Measurements from ENCODE around the gene MAP4K3. TPM values are rescaled to one million over a fixed set of nuclear protein-coding genes. Genes with fewer than 3 reads are reported as not detected.

Gene MAP4K3
- total and polyA plus RNA-seq, 8 donors = 13.5 to 166 (median 87.2) TPM

DNA sequence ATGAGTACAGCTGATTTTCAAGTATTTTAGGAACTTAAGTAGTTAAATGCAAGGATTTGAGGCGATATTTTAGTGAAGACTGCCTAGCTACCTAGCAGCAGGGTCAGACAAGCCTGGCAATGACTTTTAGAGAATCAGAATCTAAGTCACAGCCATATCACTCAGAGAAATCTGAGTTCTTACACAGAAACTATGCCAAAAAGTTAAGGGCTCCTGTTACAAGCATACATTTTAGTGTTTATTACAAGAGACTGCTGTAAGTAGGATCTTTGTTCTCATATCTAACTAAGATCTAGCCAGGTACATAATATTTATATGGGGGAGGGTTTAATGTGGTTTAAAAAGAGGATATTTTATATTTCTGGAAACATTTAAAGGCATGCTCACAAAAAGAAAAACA is 37.5 kb downstream of the MAP4K3 start:
- Histone ChIP-seq H3K4me3 (no peak overlapping the region), H3K9me3 (no peaks in the 10 kb centered on the region), H3K27ac (peak overlapping the region in 4 of 5 donors; percentile 5 to 48 (median 44)), H3K36me3 (no peaks in the 10 kb centered on the region), H3K27me3 (no peaks in the 10 kb centered on the region), H3K4me1 (peaks cover 29 to 93% (median 63%) of the 10 kb centered on the region in 4 donors)
- TF ChIP-seq, protein P1, sequence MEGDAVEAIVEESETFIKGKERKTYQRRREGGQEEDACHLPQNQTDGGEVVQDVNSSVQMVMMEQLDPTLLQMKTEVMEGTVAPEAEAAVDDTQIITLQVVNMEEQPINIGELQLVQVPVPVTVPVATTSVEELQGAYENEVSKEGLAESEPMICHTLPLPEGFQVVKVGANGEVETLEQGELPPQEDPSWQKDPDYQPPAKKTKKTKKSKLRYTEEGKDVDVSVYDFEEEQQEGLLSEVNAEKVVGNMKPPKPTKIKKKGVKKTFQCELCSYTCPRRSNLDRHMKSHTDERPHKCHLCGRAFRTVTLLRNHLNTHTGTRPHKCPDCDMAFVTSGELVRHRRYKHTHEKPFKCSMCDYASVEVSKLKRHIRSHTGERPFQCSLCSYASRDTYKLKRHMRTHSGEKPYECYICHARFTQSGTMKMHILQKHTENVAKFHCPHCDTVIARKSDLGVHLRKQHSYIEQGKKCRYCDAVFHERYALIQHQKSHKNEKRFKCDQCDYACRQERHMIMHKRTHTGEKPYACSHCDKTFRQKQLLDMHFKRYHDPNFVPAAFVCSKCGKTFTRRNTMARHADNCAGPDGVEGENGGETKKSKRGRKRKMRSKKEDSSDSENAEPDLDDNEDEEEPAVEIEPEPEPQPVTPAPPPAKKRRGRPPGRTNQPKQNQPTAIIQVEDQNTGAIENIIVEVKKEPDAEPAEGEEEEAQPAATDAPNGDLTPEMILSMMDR (IDR thresholded peaks at IDR 0.05) = no peak
- TF ChIP-seq POLR2A (IDR thresholded peaks at IDR 0.05) (no peak), EP300 (IDR thresholded peaks at IDR 0.05) (no peak), POLR2AphosphoS5 (IDR thresholded peaks at IDR 0.05) (no peak)
- WGBS, 5 donors = 24 to 60% (median 35%) methylated on average over 1 of the region's 1 CpG
- DNase-seq = no peak
- intact Hi-C loops (cut with DNase I; ENCODE audit: low total_unique reads) = no loop called here

DNA sequence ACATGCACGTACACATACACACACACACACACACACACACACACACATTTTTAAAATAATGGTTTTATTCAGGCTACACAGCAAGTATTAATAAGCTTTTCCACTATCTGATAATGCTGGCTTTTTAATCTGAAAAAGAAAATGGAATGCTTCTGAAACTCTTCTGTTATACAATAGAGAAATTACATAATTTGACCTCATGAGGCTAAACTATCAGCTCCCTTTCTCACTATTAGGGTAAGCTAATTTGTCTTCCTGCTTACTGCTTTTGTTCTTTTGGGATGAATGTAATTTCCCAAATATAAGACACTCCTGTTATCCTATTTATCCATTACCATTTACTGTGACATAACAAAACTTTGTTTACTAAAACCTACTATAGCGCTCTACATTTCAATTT is 41.8 kb downstream of the MAP4K3 start:
- 64 to 84% (median 78%) methylated on average over 2 of the region's 2 CpGs for WGBS, 5 donors
- Histone ChIP-seq H3K4me1 (peaks cover 15 to 83% (median 50%) of the 10 kb centered on the region in 4 donors), H3K36me3 (no peaks in the 10 kb centered on the region), H3K4me3 (no peak overlapping the region), H3K9me3 (no peaks in the 10 kb centered on the region), H3K27me3 (no peaks in the 10 kb centered on the region), H3K27ac (no peak overlapping the region)
- TF ChIP-seq, protein P1 (IDR thresholded peaks at IDR 0.05) = no peak
- TF ChIP-seq POLR2AphosphoS5 (IDR thresholded peaks at IDR 0.05) (no peak), EP300 (IDR thresholded peaks at IDR 0.05) (no peak), POLR2A (IDR thresholded peaks at IDR 0.05) (no peak)
- DNase-seq = no peak
- intact Hi-C loops (cut with DNase I; ENCODE audit: low total_unique reads) = no loop called here

- no peaks in the 10 kb centered on the region for H3K27me3 ChIP-seq
- TF ChIP-seq POLR2AphosphoS5 (IDR thresholded peaks at IDR 0.05) = no peak
- TF ChIP-seq, protein P1 (IDR thresholded peaks at IDR 0.05) = no peak
- TF ChIP-seq POLR2A (IDR thresholded peaks at IDR 0.05) = no peak
- no peak for TF ChIP-seq EP300 (IDR thresholded peaks at IDR 0.05)
- H3K36me3 ChIP-seq = no peaks in the 10 kb centered on the region
- intact Hi-C loops (cut with DNase I; ENCODE audit: low total_unique reads) = no loop called here
- H3K9me3 ChIP-seq = no peaks in the 10 kb centered on the region
- DNase-seq = no peak
- 44 to 72% (median 47%) methylated on average over 5 of the region's 5 CpGs for WGBS, 5 donors
- H3K27ac ChIP-seq = peak overlapping the region in 2 of 5 donors; percentile 5 to 13
- peaks cover 12 to 81% (median 47%) of the 10 kb centered on the region in 4 donors for H3K4me1 ChIP-seq
- no peak overlapping the region for H3K4me3 ChIP-seq
These were observed 42.5 kb downstream of the MAP4K3 start for GRCh38 chr2:39394516-39394961.

- Histone ChIP-seq H3K4me1 (peaks cover 6 to 81% (median 45%) of the 10 kb centered on the region in 4 donors), H3K4me3 (no peak overlapping the region), H3K36me3 (no peaks in the 10 kb centered on the region), H3K9me3 (no peaks in the 10 kb centered on the region), H3K27ac (no peak overlapping the region), H3K27me3 (no peaks in the 10 kb centered on the region)
- intact Hi-C loops (cut with DNase I; ENCODE audit: low total_unique reads) = no loop called here
- TF ChIP-seq EP300 (IDR thresholded peaks at IDR 0.05) (no peak), POLR2A (IDR thresholded peaks at IDR 0.05) (no peak), POLR2AphosphoS5 (IDR thresholded peaks at IDR 0.05) (no peak)
- TF ChIP-seq, protein P1 (IDR thresholded peaks at IDR 0.05) = no peak
- WGBS, 5 donors = 50 to 76% (median 70%) methylated on average over 2 of the region's 2 CpGs
- no peak for DNase-seq
These were observed 44.4 kb downstream of the MAP4K3 start for GRCh38 chr2:39392672-39393071.
